ENCODE results near the gene GCNT1. TPM values are rescaled to one million over a fixed set of nuclear protein-coding genes. Genes with fewer than 3 reads are reported as not detected.
"Not testable (repeated sequence)": the region's sequence is repeated elsewhere in the genome, so short reads cannot be mapped to it uniquely, and the experiment has no call there.

GCNT1 gene
- total RNA-seq, 1 donor from 2014 or later, result 7.0 TPM

- DNase-seq, result not testable (repeated sequence)
Observed at GRCh38 chr9:76491056-76491455, 32.1 kb downstream of the GCNT1 start.

DNA sequence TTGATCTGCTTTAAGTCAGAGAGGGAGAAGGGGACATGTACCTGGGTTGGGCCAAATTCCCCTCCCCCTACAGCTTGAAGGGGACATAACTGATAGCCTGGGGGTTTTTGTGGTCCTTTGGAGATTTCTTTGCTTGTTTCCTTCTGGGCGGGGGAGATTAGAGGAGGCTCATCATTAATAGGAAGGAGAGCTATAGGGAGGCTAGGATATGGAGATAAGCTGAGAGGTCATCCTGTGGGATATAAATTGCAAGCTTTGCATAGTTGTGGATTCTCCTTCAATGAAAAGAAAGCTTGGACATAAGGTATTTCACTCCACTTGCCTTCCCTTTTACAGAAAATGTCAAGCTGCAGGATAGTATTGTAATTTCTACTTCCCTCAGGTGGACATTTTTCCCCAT is 34.5 kb downstream of the GCNT1 start:
- not testable (repeated sequence) for DNase-seq

DNA sequence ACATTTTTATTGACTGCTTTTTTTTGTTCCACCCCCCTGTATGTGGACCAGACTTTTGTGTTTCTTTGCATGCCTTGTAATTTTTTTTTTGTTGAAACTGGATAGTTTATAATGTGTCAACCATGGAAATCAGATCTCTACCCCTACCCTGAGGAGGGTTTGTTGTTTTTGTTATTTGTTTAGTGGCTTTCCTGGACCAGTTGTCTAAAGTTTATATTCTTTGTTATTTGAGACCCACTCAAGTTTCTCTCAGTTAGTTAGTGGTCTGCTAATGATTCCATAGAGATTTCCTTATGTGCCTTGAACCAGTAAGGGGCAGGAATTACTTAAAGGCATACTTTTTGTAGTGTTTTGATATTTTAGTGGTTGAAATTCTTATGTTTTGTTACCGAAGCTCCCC is 41.1 kb downstream of the GCNT1 start:
- DNase-seq, result no peak

- no peak for DNase-seq
Observed at GRCh38 chr9:76502746-76503145, 43.8 kb downstream of the GCNT1 start.

DNA sequence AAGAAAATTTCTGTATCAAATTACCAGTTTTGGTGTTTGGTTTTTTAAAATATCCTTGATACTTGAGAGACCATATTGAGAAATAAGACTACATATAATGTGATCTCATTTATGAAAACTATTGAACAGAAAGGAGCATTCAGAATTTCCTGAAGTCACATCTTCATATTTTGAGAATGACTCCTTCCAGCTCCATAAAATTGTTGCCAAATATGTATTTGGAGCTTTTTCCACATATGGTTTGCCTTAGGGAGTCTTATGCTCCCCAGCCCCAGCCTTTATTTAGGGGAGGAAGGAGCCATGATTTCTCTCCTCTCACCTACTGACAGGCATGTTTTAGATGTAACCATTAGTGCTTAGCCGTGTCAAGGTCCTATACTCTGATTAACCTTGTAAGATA is 51.1 kb downstream of the GCNT1 start:
- no peak for DNase-seq

- DNase-seq, result no peak
Observed at GRCh38 chr9:76510446-76510845, 51.5 kb downstream of the GCNT1 start.

DNA sequence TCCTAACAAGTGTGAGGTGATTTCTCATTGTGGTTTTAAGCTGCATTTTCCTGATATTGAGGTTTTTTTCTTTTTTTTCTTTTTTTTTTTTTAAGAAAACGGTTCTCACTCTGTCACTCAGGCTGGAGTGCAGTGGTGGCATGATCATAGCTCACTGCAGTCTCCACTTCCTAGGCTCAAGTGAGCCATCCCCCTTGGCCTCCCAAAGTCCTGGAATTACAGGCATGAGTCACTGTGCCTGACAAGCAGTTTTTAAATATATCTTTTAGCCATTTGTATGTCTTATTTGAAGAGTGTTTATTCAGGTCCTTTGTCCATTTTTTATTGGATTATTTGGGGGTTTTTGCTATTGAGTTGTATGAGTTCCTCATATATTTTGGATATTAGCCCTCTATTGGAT is 53.8 kb downstream of the GCNT1 start:
- DNase-seq, result no peak

- DNase-seq, result peak; percentile 46
Observed at GRCh38 chr9:76516350-76516749, 57.4 kb downstream of the GCNT1 start.

- no peak for DNase-seq
Observed at GRCh38 chr9:76516871-76517270, 57.9 kb downstream of the GCNT1 start.

- DNase-seq, result no peak
Observed at GRCh38 chr9:76519075-76519835, 60.3 kb downstream of the GCNT1 start.

- DNase-seq, result peak; percentile 21
Observed at GRCh38 chr9:76521244-76521681, 62.3 kb downstream of the GCNT1 start.

- no peak for DNase-seq
Observed at GRCh38 chr9:76521906-76522305, 62.9 kb downstream of the GCNT1 start.

DNA sequence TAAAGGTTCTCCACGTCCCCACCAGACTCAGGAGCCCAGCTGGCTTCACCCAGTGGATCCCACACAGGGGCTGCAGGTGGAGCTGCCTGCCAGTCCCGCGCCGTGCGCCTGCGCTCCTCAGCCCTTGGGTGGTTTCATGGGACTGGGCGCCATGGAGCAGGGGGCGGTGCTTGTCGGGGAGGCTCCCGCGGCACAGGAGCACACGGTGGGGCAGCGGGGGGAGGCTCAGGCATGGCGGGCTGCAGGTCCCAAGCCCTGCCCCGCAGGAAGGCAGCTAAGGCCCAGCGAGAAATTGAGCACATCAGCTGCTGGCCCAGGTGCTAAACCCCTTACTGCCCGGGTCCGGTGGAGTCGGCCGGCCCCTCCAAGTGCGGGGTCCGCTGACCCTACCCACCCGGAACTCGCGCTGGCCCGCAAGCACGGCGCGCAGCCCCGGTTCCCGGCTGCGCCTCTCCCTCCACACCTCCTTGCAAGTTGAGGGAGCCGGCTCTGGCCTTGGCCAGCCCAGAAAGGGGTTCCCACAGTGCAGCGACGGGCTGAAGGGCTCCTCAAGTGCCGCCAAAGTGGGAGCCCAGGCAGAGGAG is 64.7 kb downstream of the GCNT1 start:
- not testable (repeated sequence) for DNase-seq

DNA sequence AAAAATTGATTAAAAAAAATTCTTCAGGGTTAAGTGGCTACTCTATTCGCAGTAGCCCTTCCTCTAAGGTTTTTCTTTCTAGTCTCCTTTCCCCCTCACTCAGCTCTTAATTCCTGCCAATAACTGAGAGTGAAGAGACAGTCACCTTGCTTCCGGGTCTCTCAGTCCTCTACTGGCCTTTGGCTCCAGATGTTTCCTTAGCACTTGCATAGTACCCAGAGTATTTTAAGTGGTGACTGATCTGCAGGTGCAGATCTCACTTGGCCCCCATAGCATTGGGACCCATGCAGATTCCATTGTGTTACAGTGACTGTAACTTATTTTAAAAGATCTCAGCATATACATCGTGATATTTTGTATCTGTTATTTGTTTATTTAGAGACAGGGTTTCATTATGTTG is 66.2 kb downstream of the GCNT1 start:
- no peak for DNase-seq

GRCh38 chr9:76526026-76526425 is 67.0 kb downstream of the GCNT1 start:
- no peak for DNase-seq

- peak; percentile 29 for DNase-seq
Observed at GRCh38 chr9:76528056-76528455, 69.1 kb downstream of the GCNT1 start.

DNA sequence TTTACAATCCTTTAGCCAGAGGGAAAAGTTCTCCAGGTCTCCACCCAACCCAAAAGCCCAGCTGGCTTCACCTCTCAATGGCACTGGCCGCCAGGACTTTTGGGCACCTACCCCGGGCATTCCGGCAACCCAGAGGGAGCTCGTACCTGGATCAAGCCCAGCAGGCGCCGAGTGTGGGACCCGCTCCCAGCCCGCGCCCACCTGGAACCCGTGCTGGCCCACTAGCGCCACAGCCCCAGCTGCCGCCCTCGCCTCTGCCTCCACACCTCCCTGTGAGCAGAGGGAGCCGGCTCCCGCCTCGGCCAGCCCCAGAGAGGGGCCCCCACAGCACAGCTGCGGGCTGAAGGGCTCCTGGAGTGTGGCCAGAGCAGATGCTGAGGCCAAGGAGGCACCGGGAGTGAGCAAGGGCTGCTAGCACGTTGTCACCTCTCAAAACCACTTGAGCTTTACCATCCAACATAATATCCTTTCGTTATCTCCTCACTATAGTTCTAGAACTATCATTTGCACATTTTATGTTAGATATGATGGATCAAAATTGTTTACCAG is 69.7 kb downstream of the GCNT1 start:
- no peak for DNase-seq

DNA sequence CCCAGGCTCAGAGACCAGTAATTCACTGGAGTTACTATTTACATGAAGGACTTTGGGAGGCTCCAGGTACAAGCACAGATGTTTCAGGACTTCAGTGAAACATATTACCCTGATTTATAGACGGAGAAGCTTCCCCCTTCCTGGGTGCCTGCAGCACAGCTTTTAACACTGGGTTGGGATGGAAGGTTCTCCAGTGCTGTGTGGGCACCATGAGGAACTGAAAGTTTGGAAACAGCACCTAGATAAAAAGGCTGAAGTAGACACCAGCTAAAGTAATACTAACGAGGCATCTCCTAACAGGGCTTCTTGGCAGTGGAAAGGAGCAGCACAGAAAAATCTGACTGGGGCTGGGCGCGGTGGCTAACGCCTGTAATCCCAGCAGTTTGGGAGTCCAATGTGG is 70.7 kb downstream of the GCNT1 start:
- no peak for DNase-seq

GRCh38 chr9:76530458-76531110 is 71.6 kb downstream of the GCNT1 start:
- peak; percentile 22 for DNase-seq

GRCh38 chr9:76531231-76531780 is 72.3 kb downstream of the GCNT1 start:
- DNase-seq, result no peak

GRCh38 chr9:76532877-76533276 is 73.9 kb downstream of the GCNT1 start:
- DNase-seq, result not testable (repeated sequence)

GRCh38 chr9:76534026-76534425 is 75.0 kb downstream of the GCNT1 start:
- peak; percentile 21 for DNase-seq

- DNase-seq, result peak; percentile 74
Observed at GRCh38 chr9:76537150-76537646, 78.2 kb downstream of the GCNT1 start.

All from tongue (tissue), 2 donors.